ENCODE results near the gene EEF1A1.

- TF ChIP-seq, protein P1, sequence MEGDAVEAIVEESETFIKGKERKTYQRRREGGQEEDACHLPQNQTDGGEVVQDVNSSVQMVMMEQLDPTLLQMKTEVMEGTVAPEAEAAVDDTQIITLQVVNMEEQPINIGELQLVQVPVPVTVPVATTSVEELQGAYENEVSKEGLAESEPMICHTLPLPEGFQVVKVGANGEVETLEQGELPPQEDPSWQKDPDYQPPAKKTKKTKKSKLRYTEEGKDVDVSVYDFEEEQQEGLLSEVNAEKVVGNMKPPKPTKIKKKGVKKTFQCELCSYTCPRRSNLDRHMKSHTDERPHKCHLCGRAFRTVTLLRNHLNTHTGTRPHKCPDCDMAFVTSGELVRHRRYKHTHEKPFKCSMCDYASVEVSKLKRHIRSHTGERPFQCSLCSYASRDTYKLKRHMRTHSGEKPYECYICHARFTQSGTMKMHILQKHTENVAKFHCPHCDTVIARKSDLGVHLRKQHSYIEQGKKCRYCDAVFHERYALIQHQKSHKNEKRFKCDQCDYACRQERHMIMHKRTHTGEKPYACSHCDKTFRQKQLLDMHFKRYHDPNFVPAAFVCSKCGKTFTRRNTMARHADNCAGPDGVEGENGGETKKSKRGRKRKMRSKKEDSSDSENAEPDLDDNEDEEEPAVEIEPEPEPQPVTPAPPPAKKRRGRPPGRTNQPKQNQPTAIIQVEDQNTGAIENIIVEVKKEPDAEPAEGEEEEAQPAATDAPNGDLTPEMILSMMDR (IDR thresholded peaks at IDR 0.05; ENCODE audit: insufficient read depth, low read depth, low read length): no peak
- no peak for TF ChIP-seq EZH2 (IDR thresholded peaks at IDR 0.05; ENCODE audit: insufficient read depth, low read length)
Observed at GRCh38 chr6:73564578-73565345, 43.9 kb upstream of the EEF1A1 start.
